Lung (tissue), 12 donors: ENCODE results near the gene TM4SF4. TPM values are rescaled to one million over a fixed set of nuclear protein-coding genes. Genes with fewer than 3 reads are reported as not detected.

Experiments used
- ATAC-seq: fragments of 200-7000 bp; cut with Tn5 transposase; one replicate; pipeline ENCODE4 v1.9.1; 2020; ENCODE audit warnings: moderate number of reproducible peaks; ENCODE audit not compliant: insufficient read depth, low FRiP score
- DNase-seq, 3 donors: peaks; one replicate each; pipeline ENCODE4 v3.0.0-alpha.2; 2013 to 2017
- H3K27ac ChIP-seq, 2 donors: one replicate each; pipeline ENCODE4 v1.5.1; 2013; ENCODE audit warnings: mild to moderate bottlenecking in 2 of 2, moderate library complexity in 2 of 2, control low read depth in 1 of 2, inconsistent platforms in 1 of 2, low read depth in 1 of 2, low read length in 1 of 2
- H3K27me3 ChIP-seq, 3 donors: one replicate each; pipeline ENCODE4 v1.5.1; 2013; ENCODE audit warnings: low read length in 2 of 3; ENCODE audit not compliant: control insufficient read depth in 3 of 3, insufficient read depth in 3 of 3
- H3K36me3 ChIP-seq, 4 donors: one replicate each; pipeline ENCODE4 v1.5.1; 2013; ENCODE audit warnings: low read length in 4 of 4, mild to moderate bottlenecking in 1 of 4, moderate library complexity in 1 of 4; ENCODE audit not compliant: control insufficient read depth in 4 of 4, insufficient read depth in 4 of 4
- H3K4me1 ChIP-seq, 5 donors: one replicate each; pipeline ENCODE4 v1.5.1; 2013; ENCODE audit warnings: low read length in 5 of 5, mild to moderate bottlenecking in 2 of 5, moderate library complexity in 1 of 5; ENCODE audit not compliant: control insufficient read depth in 5 of 5, insufficient read depth in 5 of 5
- H3K4me3 ChIP-seq: one replicate; pipeline ENCODE4 v1.5.1; 2013; ENCODE audit warnings: mild to moderate bottlenecking, control low read depth, moderate library complexity
- H3K9ac ChIP-seq, 2 donors: one replicate each; pipeline ENCODE4 v1.5.1; 2013; ENCODE audit warnings: low read length in 2 of 2, control low read depth in 1 of 2; ENCODE audit not compliant: insufficient read depth in 1 of 2
- H3K9me3 ChIP-seq, 4 donors: one replicate each; pipeline ENCODE4 v1.5.1; 2013; ENCODE audit warnings: low read length in 3 of 4, mild to moderate bottlenecking in 1 of 4, moderate library complexity in 1 of 4; ENCODE audit not compliant: control insufficient read depth in 4 of 4, insufficient read depth in 3 of 4
- CTCF ChIP-seq: IDR thresholded peaks from 2 replicates; pipeline ENCODE4 v1.5.1; 2012; ENCODE audit warnings: mild to moderate bottlenecking; ENCODE audit errors: control extremely low read depth, extremely low read depth
- WGBS, 2 donors: extraction: QIAGEN DNeasy Blood & Tissue Kit; methylation state at CpG; one replicate each; pipeline ENCODE4 v1.1.7; 2013; 5-methylcytosine and 5-hydroxymethylcytosine counted together
- polyA plus RNA-seq, 2 donors: library from polyadenylated mRNA; stranded (reverse); fragments of 200-250 nt; gene quantifications; one replicate each; pipeline ENCODE4 v1.2.1, GENCODE V29; 2013
- total RNA-seq, 2 donors: library from RNA; depleted of rRNA in 1 of 2; stranded (reverse); fragments of >200 nt in 1 of 2; gene quantifications; one replicate each; pipeline ENCODE4 v1.2.1, GENCODE V29; 2014 to 2021
- donor health status: control.
- donor health status: control.
- donor health status: Bipolar disorder and iron deficiency.
- donor health status: healthy.
- donor health status: DM: yes; HTN: yes; CAD: no.

The TM4SF4 gene
- total and polyA plus RNA-seq, 4 donors = 0.22 to 4.4 (median 2.0) TPM

- Histone ChIP-seq H3K27ac (no peak overlapping the region), H3K4me3 (no peak overlapping the region), H3K9ac (no peak overlapping the region), H3K4me1 (no peaks in the 10 kb centered on the region), H3K36me3 (no peaks in the 10 kb centered on the region), H3K27me3 (no peaks in the 10 kb centered on the region), H3K9me3 (peaks cover 0 to 3% (median under 1%) of the 10 kb centered on the region in 4 donors)
- WGBS, 2 donors = 85% methylated on average over 6 of the region's 6 CpGs
- DNase-seq = no peak
- no peak for TF ChIP-seq CTCF
- ATAC-seq = no peak
These were observed 38.3 kb upstream of the TM4SF4 start for GRCh38 chr3:149435996-149436885.

GRCh38 chr3:149437286-149437685, 37.2 kb upstream of the TM4SF4 start:
- ATAC-seq = no peak
- TF ChIP-seq CTCF = no peak
- H3K36me3 ChIP-seq = no peaks in the 10 kb centered on the region
- no peak overlapping the region for H3K27ac ChIP-seq
- no peaks in the 10 kb centered on the region for H3K4me1 ChIP-seq
- no peak overlapping the region for H3K9ac ChIP-seq
- no peak for DNase-seq
- H3K27me3 ChIP-seq = no peaks in the 10 kb centered on the region
- H3K4me3 ChIP-seq = no peak overlapping the region
- 81 to 86% methylated on average over 3 of the region's 3 CpGs for WGBS, 2 donors
- H3K9me3 ChIP-seq = peaks cover 0 to 3% (median under 1%) of the 10 kb centered on the region in 4 donors

GRCh38 chr3:149437710-149438109, 36.8 kb upstream of the TM4SF4 start:
- Histone ChIP-seq H3K4me3 (no peak overlapping the region), H3K9me3 (peaks cover 0 to 3% (median under 1%) of the 10 kb centered on the region in 4 donors), H3K4me1 (peaks cover 0 to 1% (median 0%) of the 10 kb centered on the region in 5 donors), H3K27ac (no peak overlapping the region), H3K36me3 (no peaks in the 10 kb centered on the region), H3K27me3 (no peaks in the 10 kb centered on the region), H3K9ac (no peak overlapping the region)
- DNase-seq = no peak
- no peak for ATAC-seq
- TF ChIP-seq CTCF = no peak
